Endothelial cell of umbilical vein (primary cell): Measurements from ENCODE around the gene DAB1. TPM values are rescaled to one million over a fixed set of nuclear protein-coding genes. Genes with fewer than 3 reads are reported as not detected.

Experiments
- BruUV-seq: library from RNA; stranded (reverse); fragments of 400-500 nt; replicated peaks from 2 replicates; lab custom pipeline; 2021; lab: Mats Ljungman, UMichigan
- CTCF ChIA-PET: fragments of 300-600, 350-600 bp; sonication (Branson Sonifier 250); formaldehyde crosslinking; loops from one replicate; lab custom pipeline; 2021; ENCODE audit warnings: antibody characterized with exemption, inconsistent platforms; lab: Charles Lee
- POLR2A ChIA-PET: fragments of 300-600, 350-600 bp; sonication (Branson Sonifier 250); formaldehyde crosslinking; loops from one replicate; lab custom pipeline; 2021; ENCODE audit warnings: antibody characterized with exemption, inconsistent platforms; lab: Charles Lee
- DNase-seq: peaks from one replicate; pipeline ENCODE4 v3.0.0-alpha.2; 2011; ENCODE audit warnings: low read depth, low spot score
- FAIRE-seq: peaks from 2 replicates; lab custom pipeline; 2011; peaks lifted over from hg19 to GRCh38; lab: Jason Lieb, UNC
- H2AFZ ChIP-seq: 2 replicates; pipeline ENCODE4 v1.6.0; 2012; ENCODE audit warnings: low read depth, low read length, control low read depth, inconsistent platforms
- H3K27ac ChIP-seq: 2 replicates; pipeline ENCODE4 v1.5.1; 2011; ENCODE audit warnings: low read depth, mild to moderate bottlenecking, control low read depth, low read length, moderate library complexity; ENCODE audit not compliant: insufficient read depth
- H3K27me3 ChIP-seq, 2 experiments: 2 replicates each; pipeline versions ENCODE4 v1.6.0 to v1.6.1; 2011; ENCODE audit warnings: low read length in 2 of 2, mixed read lengths in 1 of 2; ENCODE audit not compliant: control insufficient read depth in 2 of 2, insufficient read depth in 2 of 2
- H3K36me3 ChIP-seq, 2 experiments: 2 replicates in 1 of 2; 3 replicates in 1 of 2; pipeline ENCODE4 v1.5.1; 2011; ENCODE audit warnings: low read length in 2 of 2, mild to moderate bottlenecking in 1 of 2, moderate library complexity in 1 of 2; ENCODE audit not compliant: control insufficient read depth in 2 of 2, insufficient read depth in 2 of 2; ENCODE audit errors: extremely low read depth in 1 of 2
- H3K4me1 ChIP-seq: 3 replicates; pipeline ENCODE4 v1.5.1; 2011; ENCODE audit warnings: mild to moderate bottlenecking, low read length; ENCODE audit not compliant: control insufficient read depth, insufficient read depth; ENCODE audit errors: extremely low read depth
- H3K4me2 ChIP-seq: 2 replicates; pipeline ENCODE4 v1.6.1; 2011; ENCODE audit warnings: low read length, control low read depth, mixed read lengths; ENCODE audit not compliant: insufficient read depth
- H3K4me3 ChIP-seq, 3 experiments: fragments of 200-600 bp in 1 of 3; sonication (generic), shearing (Covaris generic) in 1 of 3; replicated peaks in 1 of 3; 2 replicates each; pipeline ENCODE4 v1.5.1; 2011 to 2016; ENCODE audit warnings: control low read depth in 3 of 3, low read length in 3 of 3, mild to moderate bottlenecking in 2 of 3, inconsistent platforms in 1 of 3, low read depth in 1 of 3, moderate library complexity in 1 of 3; ENCODE audit not compliant: insufficient read depth in 1 of 3
- H3K79me2 ChIP-seq: 2 replicates; pipeline ENCODE4 v1.6.0; 2012; ENCODE audit warnings: low read length, inconsistent platforms; ENCODE audit not compliant: control insufficient read depth, insufficient read depth
- H3K9ac ChIP-seq: replicated peaks from 2 replicates; pipeline ENCODE3; 2011; ENCODE audit warnings: low read length, control low read depth; ENCODE audit not compliant: insufficient read depth; ENCODE audit errors: extremely low read depth
- H3K9me1 ChIP-seq: replicated peaks from 3 replicates; pipeline ENCODE4 v1.6.0; 2011; ENCODE audit warnings: mild to moderate bottlenecking, low read length; ENCODE audit not compliant: control insufficient read depth, insufficient read depth; ENCODE audit errors: extremely low read depth
- H3K9me3 ChIP-seq: replicated peaks from 2 replicates; pipeline ENCODE4 v1.5.1; 2012; ENCODE audit warnings: low read length, inconsistent platforms; ENCODE audit not compliant: control insufficient read depth, insufficient read depth
- H4K20me1 ChIP-seq: replicated peaks from 2 replicates; pipeline ENCODE3; 2011; ENCODE audit warnings: mild to moderate bottlenecking, low read length; ENCODE audit not compliant: control insufficient read depth, insufficient read depth; ENCODE audit errors: extremely low read depth
- EZH2 ChIP-seq: IDR thresholded peaks from 2 replicates; pipeline ENCODE4 v1.6.1; 2012; ENCODE audit warnings: borderline replicate concordance, low read depth, mild to moderate bottlenecking, moderate library complexity, low read length, inconsistent platforms; ENCODE audit not compliant: severe bottlenecking
- FOS ChIP-seq: IDR thresholded peaks from 2 replicates; pipeline ENCODE4 v1.6.1; 2011; ENCODE audit warnings: mild to moderate bottlenecking, low read length, moderate library complexity, borderline replicate concordance; ENCODE audit not compliant: insufficient read depth
- GATA2 ChIP-seq: IDR thresholded peaks from 2 replicates; pipeline ENCODE4 v1.7.0; 2011; ENCODE audit warnings: low read depth, mild to moderate bottlenecking, moderate library complexity, mixed read lengths, low read length; ENCODE audit not compliant: insufficient read length, insufficient read depth
- JUN ChIP-seq: IDR thresholded peaks from 2 replicates; pipeline ENCODE4 v1.6.1; 2011; ENCODE audit warnings: borderline replicate concordance, low read depth; ENCODE audit not compliant: insufficient read length, insufficient read depth
- MYC ChIP-seq: IDR thresholded peaks from one replicate; pipeline ENCODE4 v1.6.1; 2011; ENCODE audit warnings: mild to moderate bottlenecking, low read depth, low read length
- POLR2A ChIP-seq: IDR thresholded peaks from 2 replicates; pipeline ENCODE4 v1.6.1; 2012; ENCODE audit warnings: low read depth, mild to moderate bottlenecking, control low read depth, low read length
- POLR2AphosphoS5 ChIP-seq: IDR thresholded peaks from 2 replicates; pipeline ENCODE4 v1.6.1; 2012; ENCODE audit warnings: low read depth, mild to moderate bottlenecking, control low read depth, low read length, moderate library complexity; ENCODE audit not compliant: insufficient read depth
- dilution Hi-C: fragments of 300-500 bp; cut with MboI; formaldehyde crosslinking; loops from one replicate; pipeline ENCODE4 v1.15.0; 2019; ENCODE audit warnings: low sequenced_read_pairs; ENCODE audit not compliant: extremely low pct_ligation_motif_present
- intact Hi-C: fragments of 100-400 bp; cut with micrococcal nuclease; formaldehyde crosslinking; loops from one replicate; pipeline ENCODE4 v1.10.0; 2022
- polyA plus RNA-seq, 4 experiments: library from polyadenylated mRNA; depleted of rRNA in 3 of 4; stranded (reverse) in 3 of 4; unstranded in 1 of 4; fragments of >200 nt; gene quantifications; 2 replicates each; pipeline versions ENCODE4 v1.2.1 to v1.2.3, GENCODE V29; 2011 to 2012; ENCODE audit warnings: missing spikeins in 1 of 4
- total RNA-seq: library from RNA; stranded (reverse); gene quantifications from 2 replicates; pipeline ENCODE4 v1.2.3, GENCODE V29; 2021
- TF ChIP-seq, protein P1 (sequence below), 2 donors: IDR thresholded peaks; 1 replicate in 1 of 2; 2 replicates in 1 of 2; pipeline ENCODE4 v1.5.1; 2011; ENCODE audit warnings: low read length in 2 of 2, mild to moderate bottlenecking in 2 of 2, moderate library complexity in 2 of 2, control low read depth in 1 of 2, inconsistent platforms in 1 of 2, low read depth in 1 of 2; ENCODE audit not compliant: insufficient read depth in 1 of 2; ENCODE audit errors: extremely low read depth in 1 of 2
- TF ChIP-seq, protein P2 (sequence below): IDR thresholded peaks from 2 replicates; pipeline ENCODE4 v1.6.1; 2011; ENCODE audit not compliant: insufficient read depth, insufficient read length

The DAB1 gene
- total and polyA plus RNA-seq, 2 donors (not counting 3 experiments of a cell fraction or from before 2014, with no cell fraction given), result not detected

DNA sequence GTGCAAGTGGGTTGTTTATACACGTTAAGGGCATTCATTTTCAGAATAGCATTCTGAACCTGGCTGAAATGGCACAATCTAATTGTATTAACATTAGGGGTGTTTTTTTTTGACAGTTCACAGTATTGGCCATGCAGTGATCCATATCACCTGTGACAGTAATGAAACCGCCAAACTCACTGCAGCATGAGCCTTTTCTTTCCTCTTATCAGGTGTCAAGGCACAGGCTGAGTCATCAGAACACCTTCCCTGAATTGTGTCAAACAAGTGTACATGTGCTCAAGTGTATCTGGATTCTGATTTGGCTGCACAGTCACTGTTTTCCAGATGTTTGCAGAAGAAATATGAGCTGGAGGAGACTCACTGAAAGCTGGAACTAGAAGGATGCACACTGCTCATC is 410.3 kb downstream of the DAB1 start:
- ChIA-PET CTCF (no interaction called here), POLR2A (no interaction called here)
- no peaks in the 10 kb centered on the region for H3K9me1 ChIP-seq

More for the DNA sequence above, 410.3 kb downstream of the DAB1 start:
- dilution Hi-C loops (no loop called here), intact Hi-C loops (no loop called here)
- Histone ChIP-seq H3K27me3 (no peaks in the 10 kb centered on the region), H3K27ac (no peak overlapping the region), H3K4me2 (no peak overlapping the region), H3K9me3 (no peaks in the 10 kb centered on the region), H3K36me3 (no peaks in the 10 kb centered on the region), H3K4me1 (no peaks in the 10 kb centered on the region), H3K79me2 (no peaks in the 10 kb centered on the region), H2AFZ (no peak overlapping the region), H3K4me3 (no peak overlapping the region), H3K9ac (no peak overlapping the region), H4K20me1 (no peaks in the 10 kb centered on the region)
- FAIRE-seq, result no peak
- no TSS peak for BruUV-seq
- DNase-seq, result no peak
- TF ChIP-seq, protein P1, sequence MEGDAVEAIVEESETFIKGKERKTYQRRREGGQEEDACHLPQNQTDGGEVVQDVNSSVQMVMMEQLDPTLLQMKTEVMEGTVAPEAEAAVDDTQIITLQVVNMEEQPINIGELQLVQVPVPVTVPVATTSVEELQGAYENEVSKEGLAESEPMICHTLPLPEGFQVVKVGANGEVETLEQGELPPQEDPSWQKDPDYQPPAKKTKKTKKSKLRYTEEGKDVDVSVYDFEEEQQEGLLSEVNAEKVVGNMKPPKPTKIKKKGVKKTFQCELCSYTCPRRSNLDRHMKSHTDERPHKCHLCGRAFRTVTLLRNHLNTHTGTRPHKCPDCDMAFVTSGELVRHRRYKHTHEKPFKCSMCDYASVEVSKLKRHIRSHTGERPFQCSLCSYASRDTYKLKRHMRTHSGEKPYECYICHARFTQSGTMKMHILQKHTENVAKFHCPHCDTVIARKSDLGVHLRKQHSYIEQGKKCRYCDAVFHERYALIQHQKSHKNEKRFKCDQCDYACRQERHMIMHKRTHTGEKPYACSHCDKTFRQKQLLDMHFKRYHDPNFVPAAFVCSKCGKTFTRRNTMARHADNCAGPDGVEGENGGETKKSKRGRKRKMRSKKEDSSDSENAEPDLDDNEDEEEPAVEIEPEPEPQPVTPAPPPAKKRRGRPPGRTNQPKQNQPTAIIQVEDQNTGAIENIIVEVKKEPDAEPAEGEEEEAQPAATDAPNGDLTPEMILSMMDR (IDR thresholded peaks at IDR 0.05; ENCODE audit: extremely low read depth in 1 of 2, insufficient read depth in 1 of 2, low read depth in 1 of 2, low read length in 2 of 2), result no peak
- TF ChIP-seq EZH2 (no peak), POLR2A (no peak), GATA2 (no peak), JUN (no peak), POLR2AphosphoS5 (no peak), FOS (no peak), MYC (no peak)
- TF ChIP-seq, protein P2, sequence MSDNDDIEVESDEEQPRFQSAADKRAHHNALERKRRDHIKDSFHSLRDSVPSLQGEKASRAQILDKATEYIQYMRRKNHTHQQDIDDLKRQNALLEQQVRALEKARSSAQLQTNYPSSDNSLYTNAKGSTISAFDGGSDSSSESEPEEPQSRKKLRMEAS, result no peak
